Right cardiac atrium (tissue), 5 donors: ENCODE results near the gene ZBTB47. TPM values are rescaled to one million over a fixed set of nuclear protein-coding genes. Genes with fewer than 3 reads are reported as not detected.

Experiments
- polyA plus RNA-seq: library from polyadenylated mRNA; stranded (reverse); fragments of 200-250 nt; gene quantifications from one replicate; pipeline ENCODE4 v1.2.3, GENCODE V29; 2013
- total RNA-seq, 4 donors: library from RNA; stranded (reverse); fragmentation: NEBNext Ultra II Directional; extraction: Animal tissue kit (Norgen Biotek cat#: 25700); gene quantifications; one replicate each; pipeline ENCODE4 v1.2.1, GENCODE V29; 2021
- donor health status: healthy with polysubstance abuse.
- donor health status: DM: no; HTN: yes; CAD: no.
- donor health status: DM: no; HTN: no; CAD: no.
- donor health status: DM: no; HTN: yes; CAD: no; lungs with severe emphysema.
- donor health status: DM: yes; HTN: yes; CAD: no.

ZBTB47 gene
- total and polyA plus RNA-seq, 5 donors, result 99.5 to 141 (median 113) TPM

Other genes starting within 250 kb of the ZBTB47 start
- gene LYZL4, start 243.1 kb upstream of the ZBTB47 start, total RNA-seq, result not detected
- gene LYZL4, start 243.1 kb upstream of the ZBTB47 start, polyA plus RNA-seq, result not detected
- 10 to 100 TPM in 2 of 4 donors, 1 to 10 TPM in 2; 4.9 to 12.8 (median 8.6) TPM for gene VIPR1, start 151.1 kb upstream of the ZBTB47 start, total RNA-seq
- 10.2 TPM for gene VIPR1, start 151.1 kb upstream of the ZBTB47 start, polyA plus RNA-seq
- 10 to 100 TPM; 24.9 to 29.9 (median 28.4) TPM for gene SEC22C, start 71.7 kb upstream of the ZBTB47 start, total RNA-seq
- 20.2 TPM for gene SEC22C, start 71.7 kb upstream of the ZBTB47 start, polyA plus RNA-seq
- gene SS18L2, start 62.8 kb upstream of the ZBTB47 start, total RNA-seq, result 10 to 100 TPM; 11.8 to 14.2 (median 13.5) TPM
- gene SS18L2, start 62.8 kb upstream of the ZBTB47 start, polyA plus RNA-seq, result 26.7 TPM
- gene NKTR, start 53.0 kb upstream of the ZBTB47 start, total RNA-seq, result 10 to 100 TPM; 27.7 to 35.8 (median 29.5) TPM
- gene NKTR, start 53.0 kb upstream of the ZBTB47 start, polyA plus RNA-seq, result 22.6 TPM
- 1 to 10 TPM in 1 of 4 donors, under 1 TPM in 3; 0.09 to 1.6 (median 0.40) TPM for gene KLHL40, start 31.8 kb downstream of the ZBTB47 start, total RNA-seq
- gene KLHL40, start 31.8 kb downstream of the ZBTB47 start, polyA plus RNA-seq, result 0.29 TPM
- gene HHATL, start 49.1 kb downstream of the ZBTB47 start, total RNA-seq, result 100 to 1,000 TPM; 480 to 768 (median 570) TPM
- gene HHATL, start 49.1 kb downstream of the ZBTB47 start, polyA plus RNA-seq, result 622 TPM
- gene CCDC13, start 119.6 kb downstream of the ZBTB47 start, total RNA-seq, result 1 to 10 TPM in 1 of 4 donors, under 1 TPM in 2, not detected in 1; 0.26 to 1.8 (median 0.96) TPM
- 0.84 TPM for gene CCDC13, start 119.6 kb downstream of the ZBTB47 start, polyA plus RNA-seq
- 100 to 1,000 TPM; 179 to 274 (median 239) TPM for gene HIGD1A, start 150.8 kb downstream of the ZBTB47 start, total RNA-seq
- 348 TPM for gene HIGD1A, start 150.8 kb downstream of the ZBTB47 start, polyA plus RNA-seq
- 1 to 10 TPM; 1.4 to 2.4 (median 1.8) TPM for gene ACKR2, start 155.7 kb downstream of the ZBTB47 start, total RNA-seq
- 1.2 TPM for gene ACKR2, start 155.7 kb downstream of the ZBTB47 start, polyA plus RNA-seq
- under 1 TPM in 1 of 4 donors, not detected in 3; 0.14 TPM for gene CYP8B1, start 222.2 kb downstream of the ZBTB47 start, total RNA-seq
- 0.02 TPM for gene CYP8B1, start 222.2 kb downstream of the ZBTB47 start, polyA plus RNA-seq